Measurements from ENCODE around the gene RFT1.

GRCh38 chr3:53149699-53150098 lies 19.5 kb upstream of the RFT1 start:
- TF ChIP-seq CTCF (IDR thresholded peaks at IDR 0.05), result no peak
- TF ChIP-seq POLR2A (IDR thresholded peaks at IDR 0.05), result no peak
